H1 (cell line): ENCODE results near the gene TAF4. TPM values are rescaled to one million over a fixed set of nuclear protein-coding genes. Genes with fewer than 3 reads are reported as not detected.
A peak's percentile ranks its signal among the peaks of the same experiment; 100 is the strongest.

Experiments
- CTCF ChIA-PET: fragments of 300-600 bp; sonication (Branson Sonifier 250); formaldehyde crosslinking; loops from one replicate; lab custom pipeline; 2021; ENCODE audit not compliant: partially characterized antibody; lab: Charles Lee
- POLR2A ChIA-PET: fragments of 300-600 bp; sonication (Branson Sonifier 250); formaldehyde crosslinking; loops from one replicate; lab custom pipeline; 2021; ENCODE audit warnings: inconsistent platforms; ENCODE audit not compliant: partially characterized antibody; lab: Charles Lee
- DNase-seq, 2 experiments: peaks; one replicate each; pipeline versions ENCODE4 v3.0.0 to v3.0.0-alpha.2; 2010 to 2022; ENCODE audit warnings: low spot score in 2 of 2, low read depth in 1 of 2, mixed read lengths in 1 of 2
- FAIRE-seq: peaks from 2 replicates; lab custom pipeline; 2011; peaks lifted over from hg19 to GRCh38; lab: Jason Lieb, UNC
- H2AFZ ChIP-seq: 2 replicates; pipeline ENCODE4 v1.8.1; 2012; ENCODE audit warnings: low read length, inconsistent platforms
- H2AK5ac ChIP-seq: 2 replicates; pipeline ENCODE4 v1.6.1; 2013; ENCODE audit warnings: low read depth, low read length
- H2BK120ac ChIP-seq: replicated peaks from 2 replicates; pipeline ENCODE3; 2013; ENCODE audit warnings: low read depth, low read length, inconsistent platforms
- H2BK12ac ChIP-seq: 2 replicates; pipeline ENCODE4 v1.6.1; 2013; ENCODE audit warnings: low read depth, low read length
- H2BK15ac ChIP-seq: 2 replicates; pipeline ENCODE4 v1.6.1; 2013; ENCODE audit warnings: low read length
- H2BK20ac ChIP-seq: 2 replicates; pipeline ENCODE4 v1.6.1; 2013; ENCODE audit warnings: low read length
- H2BK5ac ChIP-seq: 2 replicates; pipeline ENCODE4 v1.6.1; 2013; ENCODE audit warnings: low read depth, low read length
- H3K14ac ChIP-seq: 2 replicates; pipeline ENCODE4 v1.6.1; 2013; ENCODE audit warnings: inconsistent platforms; ENCODE audit not compliant: insufficient read length
- H3K18ac ChIP-seq: 2 replicates; pipeline ENCODE4 v1.6.1; 2013; ENCODE audit warnings: low read length; ENCODE audit errors: extremely low read depth
- H3K23ac ChIP-seq: 2 replicates; pipeline ENCODE4 v1.6.1; 2013; ENCODE audit warnings: inconsistent platforms; ENCODE audit not compliant: insufficient read length
- H3K23me2 ChIP-seq: 2 replicates; pipeline ENCODE4 v1.6.1; 2013; ENCODE audit warnings: low read depth, low read length
- H3K27ac ChIP-seq: 2 replicates; pipeline ENCODE4 v1.6.1; 2011; ENCODE audit warnings: low read depth, low read length, inconsistent platforms
- H3K27me3 ChIP-seq, 4 experiments: replicated peaks in 1 of 4; 1 replicate in 1 of 4; 2 replicates in 3 of 4; pipeline versions ENCODE4 v1.6.1 to v1.8.1; 2011 to 2013; ENCODE audit warnings: low read length in 3 of 4, mild to moderate bottlenecking in 3 of 4, inconsistent platforms in 2 of 4, mixed read lengths in 2 of 4, moderate library complexity in 1 of 4; ENCODE audit not compliant: control insufficient read depth in 3 of 4, insufficient read depth in 3 of 4; ENCODE audit errors: extremely low read depth in 1 of 4
- H3K36me3 ChIP-seq, 4 experiments: 2 replicates each; pipeline versions ENCODE4 v1.6.1 to v1.8.1; 2011 to 2013; ENCODE audit warnings: mild to moderate bottlenecking in 4 of 4, low read length in 3 of 4, moderate library complexity in 2 of 4, control low read depth in 1 of 4, inconsistent platforms in 1 of 4; ENCODE audit not compliant: insufficient read depth in 4 of 4, control insufficient read depth in 2 of 4
- H3K4ac ChIP-seq: replicated peaks from 2 replicates; pipeline ENCODE3; 2013; ENCODE audit warnings: low read length, low read depth, mixed read lengths, inconsistent platforms; ENCODE audit not compliant: insufficient read length
- H3K4me1 ChIP-seq, 4 experiments: replicated peaks in 1 of 4; 1 replicate in 1 of 4; 2 replicates in 3 of 4; pipeline versions ENCODE4 v1.6.1 to v1.8.1; 2011 to 2013; ENCODE audit warnings: low read length in 3 of 4, inconsistent platforms in 2 of 4, mixed read lengths in 1 of 4; ENCODE audit not compliant: insufficient read depth in 4 of 4, control insufficient read depth in 3 of 4
- H3K4me2 ChIP-seq, 2 experiments: 2 replicates each; pipeline versions ENCODE4 v1.6.1 to v1.8.1; 2011 to 2013; ENCODE audit warnings: low read depth in 2 of 2, low read length in 2 of 2, control low read depth in 1 of 2, inconsistent platforms in 1 of 2, mild to moderate bottlenecking in 1 of 2; ENCODE audit not compliant: insufficient read depth in 1 of 2
- H3K4me3 ChIP-seq, 4 experiments: fragments of 200-600, 300-600 bp in 1 of 4; sonication (generic), shearing (Covaris generic), sonication (Bioruptor Twin) in 1 of 4; 2 replicates each; pipeline versions ENCODE4 v1.5.1 to v1.8.1; 2011 to 2016; ENCODE audit warnings: low read length in 4 of 4, low read depth in 3 of 4, control low read depth in 2 of 4, inconsistent platforms in 2 of 4, mild to moderate bottlenecking in 2 of 4, mixed read lengths in 1 of 4, moderate library complexity in 1 of 4; ENCODE audit not compliant: insufficient read depth in 2 of 4; ENCODE audit errors: extremely low read depth in 1 of 4
- H3K56ac ChIP-seq: replicated peaks from 2 replicates; pipeline ENCODE3; 2013; ENCODE audit warnings: low read depth, mild to moderate bottlenecking, mixed read lengths, low read length, inconsistent platforms; ENCODE audit not compliant: insufficient read length
- H3K79me1 ChIP-seq: 2 replicates; pipeline ENCODE4 v1.6.1; 2013; ENCODE audit warnings: low read depth, low read length, control low read depth
- H3K79me2 ChIP-seq, 2 experiments: 2 replicates each; pipeline versions ENCODE4 v1.6.1 to v1.8.1; 2012 to 2013; ENCODE audit warnings: low read length in 2 of 2, mild to moderate bottlenecking in 2 of 2, inconsistent platforms in 1 of 2; ENCODE audit not compliant: insufficient read depth in 2 of 2, control insufficient read depth in 1 of 2
- H3K9ac ChIP-seq, 4 experiments: replicated peaks in 1 of 4; 1 replicate in 1 of 4; 2 replicates in 3 of 4; pipeline versions ENCODE4 v1.6.1 to v1.8.1; 2011 to 2013; ENCODE audit warnings: low read depth in 3 of 4, low read length in 3 of 4, control low read depth in 2 of 4, mild to moderate bottlenecking in 2 of 4, moderate library complexity in 2 of 4, inconsistent platforms in 1 of 4; ENCODE audit errors: extremely low read depth in 1 of 4
- H3K9me3 ChIP-seq, 2 experiments: 2 replicates each; pipeline versions ENCODE4 v1.6.1 to v1.8.1; 2012 to 2013; ENCODE audit warnings: mild to moderate bottlenecking in 2 of 2, moderate library complexity in 2 of 2, control low read depth in 1 of 2, inconsistent platforms in 1 of 2, low read depth in 1 of 2, low read length in 1 of 2, mixed read lengths in 1 of 2; ENCODE audit not compliant: insufficient read depth in 2 of 2
- H4K20me1 ChIP-seq, 2 experiments: replicated peaks in 1 of 2; 2 replicates each; pipeline versions ENCODE3 to v1.8.1; 2011 to 2013; ENCODE audit warnings: inconsistent platforms in 2 of 2, low read length in 2 of 2, mild to moderate bottlenecking in 1 of 2; ENCODE audit not compliant: insufficient read depth in 2 of 2, control insufficient read depth in 1 of 2
- H4K5ac ChIP-seq: 2 replicates; pipeline ENCODE4 v1.6.1; 2013; ENCODE audit warnings: low read length, low read depth, mixed read lengths, inconsistent platforms; ENCODE audit not compliant: insufficient read length
- H4K8ac ChIP-seq: 2 replicates; pipeline ENCODE4 v1.8.0; 2013; ENCODE audit warnings: mild to moderate bottlenecking, moderate library complexity, low read length, inconsistent platforms; ENCODE audit not compliant: insufficient read depth; ENCODE audit errors: extremely low read depth
- H4K91ac ChIP-seq: replicated peaks from 2 replicates; pipeline ENCODE3; 2013; ENCODE audit warnings: low read length, mixed read lengths, inconsistent platforms; ENCODE audit not compliant: insufficient read length
- CREB1 ChIP-seq: IDR thresholded peaks from 2 replicates; pipeline ENCODE4 v1.6.1; 2012; ENCODE audit warnings: inconsistent platforms
- KDM4A ChIP-seq: IDR thresholded peaks from one replicate; pipeline ENCODE4 v1.7.1; 2012; ENCODE audit warnings: low read depth, mild to moderate bottlenecking, moderate library complexity, low read length, inconsistent platforms; ENCODE audit not compliant: severe bottlenecking
- MAX ChIP-seq: IDR thresholded peaks from 2 replicates; pipeline ENCODE4 v1.6.1; 2012; ENCODE audit warnings: inconsistent platforms
- SRF ChIP-seq: IDR thresholded peaks from 2 replicates; pipeline ENCODE4 v1.6.1; 2011; ENCODE audit warnings: mild to moderate bottlenecking, low read depth, low read length, moderate library complexity
- USF2 ChIP-seq: IDR thresholded peaks from 2 replicates; pipeline ENCODE4 v1.6.1; 2011; ENCODE audit warnings: low read length, improper control_type of control experiment
- WGBS, 2 experiments: shearing (Covaris generic) in 1 of 2; methylation state at CpG; one replicate each; pipeline versions ENCODE4 v1.1.6 to v1.1.7; 2013 to 2015; ENCODE audit warnings: low lambda C conversion rate in 2 of 2, mixed read lengths in 2 of 2, inconsistent platforms in 1 of 2, low coverage in 1 of 2, missing lambda C conversion rate in 1 of 2; ENCODE audit not compliant: insufficient replicate concordance in 2 of 2, insufficient coverage in 1 of 2, insufficient read length in 1 of 2; ENCODE audit errors: extremely low coverage in 1 of 2, missing lambda C conversion rate in 1 of 2; 5-methylcytosine and 5-hydroxymethylcytosine counted together
- polyA plus RNA-seq, 7 experiments: library from polyadenylated mRNA; depleted of rRNA in 3 of 7; stranded (reverse) in 5 of 7; unstranded in 2 of 7; fragments of >200 nt in 5 of 7; fragments of 200-250 nt in 2 of 7; gene quantifications; 1 replicate in 5 of 7; 2 replicates in 1 of 7; 4 replicates in 1 of 7; pipeline versions ENCODE4 v1.2.1 to v1.2.3, GENCODE V29; 2011 to 2013; ENCODE audit warnings: missing spikeins in 2 of 7, mixed read lengths in 2 of 7
- total RNA-seq: library from RNA; stranded (reverse); fragmentation: NEBNext Ultra II Directional; extraction: Animal tissue kit (Norgen Biotek cat#: 25700); gene quantifications from 2 replicates; pipeline ENCODE4 v1.2.1, GENCODE V29; 2021

The TAF4 gene
- total and polyA plus RNA-seq, 2 of the 8 experiments (the other 6 are each of a cell fraction or from before 2014, with no cell fraction given), result 16.0 to 30.1 TPM

DNA sequence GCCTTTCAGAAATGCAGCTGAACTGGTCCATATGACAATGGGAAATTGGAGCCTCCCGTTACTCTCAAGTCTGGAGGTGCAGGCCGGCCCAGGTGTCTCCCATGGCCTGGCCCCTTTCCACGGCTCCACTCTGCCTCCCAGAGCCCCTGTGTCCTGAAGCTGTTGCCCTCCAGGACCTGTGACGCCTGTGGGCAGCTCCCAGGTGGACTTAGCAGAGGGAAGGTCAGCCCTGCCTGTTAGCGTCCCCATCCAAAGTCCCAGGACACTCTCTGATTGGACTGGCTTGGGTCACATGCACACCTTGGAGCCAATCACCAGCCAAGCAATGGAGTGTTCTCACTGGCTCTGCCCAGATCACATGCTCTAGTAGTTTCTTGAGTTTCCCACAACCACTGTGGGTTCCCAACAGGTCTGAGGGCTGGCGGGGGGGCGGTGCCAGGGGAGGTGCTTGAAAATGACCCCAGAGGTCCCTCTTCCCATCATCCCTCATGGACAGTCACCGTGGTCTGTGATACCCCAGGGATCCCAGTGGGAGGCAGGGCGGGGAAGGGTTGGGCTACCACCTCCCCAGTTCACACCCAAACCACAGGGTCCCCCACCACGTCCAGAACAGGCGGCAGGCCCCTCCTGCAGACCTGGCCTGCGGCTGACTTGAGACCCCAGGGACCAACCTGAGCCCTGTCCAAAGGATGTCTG, 135.6 kb downstream of the TAF4 start:
- Histone ChIP-seq H2AFZ (no peak overlapping the region), H3K9ac (no peak overlapping the region), H3K4me3 (no peak overlapping the region), H3K18ac (no peak overlapping the region), H4K91ac (no peak overlapping the region), H2BK15ac (no peak overlapping the region), H4K8ac (peak overlapping the region; percentile 68), H3K23me2 (no peaks in the 10 kb centered on the region), H2BK5ac (no peak overlapping the region), H2BK12ac (no peak overlapping the region), H3K79me1 (no peaks in the 10 kb centered on the region), H2AK5ac (no peak overlapping the region), H3K27me3 (no peaks in the 10 kb centered on the region; a peak in 1 of 7 replicates), H3K4me2 (no peak overlapping the region), H4K5ac (no peak overlapping the region), H3K4ac (no peak overlapping the region), H3K56ac (no peak overlapping the region), H3K36me3 (no peaks in the 10 kb centered on the region; a peak in 1 of 8 replicates), H3K14ac (no peak overlapping the region), H2BK20ac (no peak overlapping the region), H2BK120ac (no peak overlapping the region), H3K27ac (no peak overlapping the region), H4K20me1 (peaks cover 0 to 3% of the 10 kb centered on the region in 2 experiments), H3K9me3 (no peaks in the 10 kb centered on the region; a peak in 1 of 4 replicates), H3K79me2 (no peaks in the 10 kb centered on the region), H3K23ac (no peak overlapping the region), H3K4me1 (peaks cover 0 to 16% (median 5%) of the 10 kb centered on the region in 4 experiments; a peak in 3 of 7 replicates)
- FAIRE-seq (no peak), DNase-seq (peak in 1 of 2 experiments; percentile 40)
- CTCF ChIA-PET, result no interaction called here
- POLR2A ChIA-PET, result no interaction called here
- TF ChIP-seq KDM4A, result no peak
- TF ChIP-seq SRF, result no peak
- TF ChIP-seq USF2, result peak; percentile 39; the same call in 1 of the 2 replicates
- TF ChIP-seq CREB1, result no peak
- no peak for TF ChIP-seq MAX
- WGBS, 2 experiments, result 90% methylated on average over 12 of the region's 12 CpGs; no CpG with 5 or more reads in 1 of the 2 experiments
